GM10248 (cell line): ENCODE measurements around the gene KCNF1.

Experiments
- CTCF ChIA-PET: fragments of 300-600 bp; sonication (Branson Sonifier 250); formaldehyde crosslinking; extraction: SDS; loops from one replicate; lab custom pipeline; 2021; ENCODE audit warnings: antibody characterized with exemption; lab: Yijun Ruan, JAX
- POLR2A ChIA-PET: fragments of 350-650 bp; sonication (Branson Sonifier 250); formaldehyde crosslinking; extraction: SDS; loops from one replicate; lab custom pipeline; 2020; ENCODE audit warnings: antibody characterized with exemption; lab: Yijun Ruan, JAX
- DNase-seq: peaks from one replicate; pipeline ENCODE4 v3.0.0; 2012; ENCODE audit errors: extremely low spot score
- TF ChIP-seq, protein P1 (sequence below): IDR thresholded peaks from 2 replicates; pipeline ENCODE4 v1.5.1; 2012; ENCODE audit warnings: mild to moderate bottlenecking, low read depth; ENCODE audit errors: extremely low read depth, missing control alignments, control extremely low read depth

The KCNF1 gene

DNA sequence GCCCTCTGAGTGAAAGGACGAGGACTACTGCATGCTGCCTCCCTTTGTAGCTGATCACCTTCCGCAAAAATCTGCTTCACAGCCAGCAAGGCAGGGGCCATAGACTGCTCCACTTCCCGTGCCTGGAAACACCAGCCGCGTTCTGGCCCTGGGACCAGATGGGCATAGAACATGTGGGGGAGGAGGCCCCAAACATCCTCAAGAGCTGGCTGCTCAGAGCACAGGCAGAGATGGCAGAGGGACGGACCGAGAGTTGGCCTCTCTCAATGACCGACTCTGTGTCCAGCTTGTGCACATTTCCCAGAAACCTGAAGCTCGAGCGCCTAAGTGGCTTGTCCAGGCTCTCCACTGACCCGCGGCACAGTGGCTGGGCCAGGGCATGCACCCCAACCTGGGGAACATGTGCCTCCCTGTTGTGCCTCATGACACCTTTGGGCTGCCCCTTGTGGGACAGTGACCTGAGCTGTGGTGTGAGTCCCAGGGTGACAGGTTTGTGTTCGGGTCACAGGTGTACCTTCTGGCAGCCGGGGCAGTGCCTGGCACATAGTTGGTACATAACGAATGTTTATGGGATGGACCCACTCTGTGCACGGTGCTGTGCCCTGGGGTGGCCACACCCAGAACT, 9.1 kb downstream of the KCNF1 start:
- TF ChIP-seq, protein P1, sequence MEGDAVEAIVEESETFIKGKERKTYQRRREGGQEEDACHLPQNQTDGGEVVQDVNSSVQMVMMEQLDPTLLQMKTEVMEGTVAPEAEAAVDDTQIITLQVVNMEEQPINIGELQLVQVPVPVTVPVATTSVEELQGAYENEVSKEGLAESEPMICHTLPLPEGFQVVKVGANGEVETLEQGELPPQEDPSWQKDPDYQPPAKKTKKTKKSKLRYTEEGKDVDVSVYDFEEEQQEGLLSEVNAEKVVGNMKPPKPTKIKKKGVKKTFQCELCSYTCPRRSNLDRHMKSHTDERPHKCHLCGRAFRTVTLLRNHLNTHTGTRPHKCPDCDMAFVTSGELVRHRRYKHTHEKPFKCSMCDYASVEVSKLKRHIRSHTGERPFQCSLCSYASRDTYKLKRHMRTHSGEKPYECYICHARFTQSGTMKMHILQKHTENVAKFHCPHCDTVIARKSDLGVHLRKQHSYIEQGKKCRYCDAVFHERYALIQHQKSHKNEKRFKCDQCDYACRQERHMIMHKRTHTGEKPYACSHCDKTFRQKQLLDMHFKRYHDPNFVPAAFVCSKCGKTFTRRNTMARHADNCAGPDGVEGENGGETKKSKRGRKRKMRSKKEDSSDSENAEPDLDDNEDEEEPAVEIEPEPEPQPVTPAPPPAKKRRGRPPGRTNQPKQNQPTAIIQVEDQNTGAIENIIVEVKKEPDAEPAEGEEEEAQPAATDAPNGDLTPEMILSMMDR, result no peak
- DNase-seq, result no peak
- ChIA-PET POLR2A (no interaction called here), CTCF (no interaction called here)

DNA sequence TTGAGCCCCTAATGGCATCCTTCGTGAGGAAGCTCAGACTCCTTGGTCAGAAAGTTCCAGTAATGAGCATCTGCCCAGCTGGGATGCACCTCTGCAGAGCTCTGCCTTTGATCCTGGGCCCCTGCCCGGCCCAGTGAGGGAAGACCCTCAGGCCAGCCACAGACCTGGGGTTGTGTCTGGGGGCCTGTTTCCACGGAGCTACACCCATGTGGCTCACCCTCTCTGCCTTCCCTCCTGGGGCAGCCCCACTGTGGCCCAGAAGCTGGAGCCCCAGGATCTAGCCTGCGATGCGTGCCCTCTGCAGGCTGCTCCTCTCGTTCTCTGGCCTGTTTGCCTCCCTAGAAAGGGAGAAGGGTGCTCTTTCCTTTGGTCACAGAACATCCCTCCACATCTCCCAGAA, 9.8 kb downstream of the KCNF1 start:
- ChIA-PET CTCF (no interaction called here), POLR2A (no interaction called here)
- no peak for DNase-seq
- TF ChIP-seq, protein P1, result no peak

DNA sequence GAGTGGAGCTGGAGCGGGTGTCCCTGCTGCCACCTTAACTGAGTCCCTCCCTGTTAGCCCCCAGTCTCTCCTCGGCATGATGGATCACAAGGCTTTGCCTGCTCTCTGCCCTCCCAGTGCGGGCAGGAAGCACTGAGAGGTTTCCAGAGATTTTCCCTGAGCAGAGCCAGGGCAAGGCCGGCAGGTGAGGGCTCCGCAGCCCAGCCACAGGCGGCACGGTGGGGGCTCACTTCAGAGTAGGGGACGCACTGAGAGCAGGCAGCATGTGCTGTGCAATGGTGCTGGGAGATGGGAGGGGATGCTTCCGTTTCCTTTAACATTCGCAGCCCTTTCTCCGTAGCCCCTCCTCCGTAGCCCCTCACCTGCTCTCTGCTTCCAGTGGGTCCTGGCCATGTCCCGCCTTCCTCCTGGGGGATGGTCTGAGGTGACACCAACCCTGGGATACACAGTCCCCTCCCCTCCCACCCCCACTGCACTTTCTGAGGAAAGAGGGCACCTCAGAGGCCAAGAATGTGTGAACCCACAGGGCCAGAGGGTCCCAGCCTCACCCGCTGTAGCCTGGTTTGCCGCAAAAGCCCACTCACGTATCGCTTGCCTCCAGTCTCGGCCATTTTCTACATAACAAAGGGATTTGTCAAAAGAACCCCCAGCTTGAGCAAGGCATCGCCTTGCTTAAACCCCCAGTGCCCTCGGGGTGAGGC, 10.7 kb downstream of the KCNF1 start:
- POLR2A ChIA-PET, result no interaction called here
- CTCF ChIA-PET, result no interaction called here
- no peak for DNase-seq
- TF ChIP-seq, protein P1, result no peak

DNA sequence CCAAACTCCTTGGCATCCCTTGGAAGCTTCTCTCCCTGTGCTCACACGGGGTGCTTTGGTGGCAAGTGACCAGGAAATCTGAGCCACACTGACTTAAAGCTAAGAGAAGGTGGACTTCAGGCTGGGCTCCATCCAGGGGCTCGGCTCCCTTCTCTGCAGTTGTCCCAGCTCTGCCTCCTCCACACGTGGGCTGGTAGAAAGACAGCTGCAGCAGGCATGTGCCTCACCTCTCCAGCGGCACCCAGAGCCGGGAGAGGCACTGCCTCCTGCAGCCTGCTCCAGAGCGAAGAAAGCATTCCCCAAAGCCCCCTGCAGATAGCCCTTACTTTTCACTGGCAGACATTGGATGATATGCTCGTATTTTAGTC, 11.3 kb downstream of the KCNF1 start:
- CTCF ChIA-PET, result no interaction called here
- DNase-seq, result no peak
- POLR2A ChIA-PET, result no interaction called here
- TF ChIP-seq, protein P1, result no peak

DNA sequence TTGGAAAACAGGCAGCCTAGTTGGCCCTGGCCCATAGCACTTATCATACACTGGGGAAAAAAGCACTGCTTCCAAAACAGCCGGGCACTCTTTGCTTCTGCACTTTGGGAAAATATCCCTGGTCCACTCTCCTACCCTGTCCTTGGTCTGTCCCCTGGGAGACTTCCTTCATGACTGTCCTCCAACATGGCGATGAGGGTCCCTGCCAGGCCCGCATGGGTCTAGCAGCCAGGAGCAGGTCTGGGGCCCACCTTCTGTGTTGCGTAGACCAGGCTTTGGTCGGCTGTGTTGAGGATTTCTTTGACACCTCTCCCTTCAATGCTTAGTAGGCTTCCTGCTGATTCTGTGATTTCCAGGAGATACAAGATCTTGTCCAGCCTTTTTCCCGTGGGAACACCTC, 12.2 kb downstream of the KCNF1 start:
- ChIA-PET CTCF (no interaction called here), POLR2A (no interaction called here)
- TF ChIP-seq, protein P1, result no peak
- DNase-seq, result no peak

DNA sequence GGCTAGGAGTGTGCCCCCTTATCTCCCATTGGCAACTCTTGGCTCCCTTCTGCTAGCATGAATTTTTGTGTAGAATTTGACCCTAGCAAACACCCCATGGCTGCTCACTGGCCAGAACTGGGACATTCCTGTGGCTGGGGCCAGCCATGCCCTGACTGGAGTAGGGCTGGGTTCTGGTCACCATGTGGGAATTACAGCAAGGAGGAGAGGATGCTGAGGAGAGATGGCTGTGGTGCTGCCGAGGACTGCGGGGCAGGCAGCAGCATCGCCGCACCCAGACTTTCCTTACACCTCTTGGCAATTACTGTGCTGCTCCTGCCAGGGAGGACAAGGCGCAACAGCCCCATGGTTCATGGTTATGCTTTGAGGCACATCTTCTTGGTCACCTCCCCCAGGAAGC, 12.7 kb downstream of the KCNF1 start:
- TF ChIP-seq, protein P1, result no peak
- ChIA-PET POLR2A (no interaction called here), CTCF (no interaction called here)
- DNase-seq, result no peak
